Trophoblast cell (in vitro differentiated cells and primary cell): ENCODE data around the gene MYBPC1.

ENCODE experiments used
- DNase-seq, 2 donors: peaks; one replicate each; pipeline ENCODE4 v3.0.0-alpha.2; 2016
- H2AFZ ChIP-seq: 2 replicates; pipeline ENCODE4 v1.6.1; 2013; ENCODE audit warnings: low read length, moderate library complexity, mild to moderate bottlenecking; ENCODE audit not compliant: insufficient read depth, poor library complexity
- H2AK5ac ChIP-seq: 2 replicates; pipeline ENCODE4 v1.6.1; 2013; ENCODE audit warnings: mild to moderate bottlenecking, low read length
- H2BK120ac ChIP-seq: 2 replicates; pipeline ENCODE4 v1.6.1; 2013; ENCODE audit warnings: low read length, mild to moderate bottlenecking, moderate library complexity; ENCODE audit not compliant: insufficient read depth, poor library complexity
- H2BK12ac ChIP-seq: 2 replicates; pipeline ENCODE4 v1.6.1; 2013; ENCODE audit warnings: mild to moderate bottlenecking, low read length, moderate library complexity
- H2BK5ac ChIP-seq: 2 replicates; pipeline ENCODE4 v1.6.1; 2013; ENCODE audit warnings: low read length, low read depth, moderate library complexity, mild to moderate bottlenecking; ENCODE audit not compliant: poor library complexity
- H3K14ac ChIP-seq: 2 replicates; pipeline ENCODE4 v1.6.1; 2013; ENCODE audit warnings: mild to moderate bottlenecking, low read length
- H3K18ac ChIP-seq: 2 replicates; pipeline ENCODE4 v1.6.1; 2013; ENCODE audit warnings: mild to moderate bottlenecking, low read length
- H3K23ac ChIP-seq: 2 replicates; pipeline ENCODE4 v1.6.1; 2013; ENCODE audit warnings: low read length
- H3K27ac ChIP-seq: 2 replicates; pipeline ENCODE4 v1.5.1; 2013; ENCODE audit warnings: low read depth, mild to moderate bottlenecking, inconsistent platforms, low read length, moderate library complexity
- H3K27me3 ChIP-seq: 2 replicates; pipeline ENCODE4 v1.6.1; 2013; ENCODE audit warnings: inconsistent platforms, mild to moderate bottlenecking, low read length, moderate library complexity; ENCODE audit not compliant: insufficient read depth
- H3K36me3 ChIP-seq, 2 experiments: 1 replicate in 1 of 2; 2 replicates in 1 of 2; pipeline ENCODE4 v1.6.1; 2013; ENCODE audit warnings: low read length in 2 of 2, mild to moderate bottlenecking in 2 of 2, moderate library complexity in 1 of 2; ENCODE audit not compliant: insufficient read depth in 2 of 2, control insufficient read depth in 1 of 2
- H3K4ac ChIP-seq: 2 replicates; pipeline ENCODE4 v1.6.1; 2013; ENCODE audit warnings: low read depth, mild to moderate bottlenecking, low read length, moderate library complexity
- H3K4me1 ChIP-seq, 2 experiments: 1 replicate in 1 of 2; 2 replicates in 1 of 2; pipeline ENCODE4 v1.6.1; 2013; ENCODE audit warnings: low read length in 2 of 2, mild to moderate bottlenecking in 2 of 2, moderate library complexity in 1 of 2; ENCODE audit not compliant: insufficient read depth in 2 of 2, control insufficient read depth in 1 of 2
- H3K4me2 ChIP-seq: 2 replicates; pipeline ENCODE4 v1.6.1; 2013; ENCODE audit warnings: inconsistent platforms, mild to moderate bottlenecking, low read length, moderate library complexity
- H3K4me3 ChIP-seq: 2 replicates; pipeline ENCODE4 v1.5.1; 2013; ENCODE audit warnings: mild to moderate bottlenecking, low read depth, low read length, inconsistent platforms
- H3K79me1 ChIP-seq: one replicate; pipeline ENCODE4 v1.6.1; 2013; ENCODE audit warnings: low read length
- H3K79me2 ChIP-seq: 2 replicates; pipeline ENCODE4 v1.6.1; 2013; ENCODE audit warnings: low read length, mild to moderate bottlenecking; ENCODE audit not compliant: control insufficient read depth, insufficient read depth, poor library complexity
- H3K9ac ChIP-seq: 2 replicates; pipeline ENCODE4 v1.6.1; 2013; ENCODE audit warnings: mild to moderate bottlenecking, low read length
- H3K9me3 ChIP-seq: 2 replicates; pipeline ENCODE4 v1.6.1; 2013; ENCODE audit warnings: low read depth, mild to moderate bottlenecking, control low read depth, inconsistent platforms, low read length; ENCODE audit not compliant: insufficient read depth
- H4K12ac ChIP-seq: 2 replicates; pipeline ENCODE4 v1.6.1; 2013; ENCODE audit warnings: low read depth, mild to moderate bottlenecking, low read length, moderate library complexity
- H4K8ac ChIP-seq: 2 replicates; pipeline ENCODE4 v1.6.1; 2013; ENCODE audit warnings: low read depth, mild to moderate bottlenecking, low read length, moderate library complexity
- H4K91ac ChIP-seq: one replicate; pipeline ENCODE4 v1.6.1; 2013; ENCODE audit warnings: low read depth, mild to moderate bottlenecking, low read length, moderate library complexity
- WGBS: extraction: QIAGEN DNeasy Blood & Tissue Kit; methylation state at CpG from one replicate; pipeline ENCODE4 v1.1.7; 2013; ENCODE audit warnings: missing lambda C conversion rate; ENCODE audit not compliant: insufficient read length, insufficient coverage; ENCODE audit errors: extremely low coverage; 5-methylcytosine and 5-hydroxymethylcytosine counted together

Gene MYBPC1

DNA sequence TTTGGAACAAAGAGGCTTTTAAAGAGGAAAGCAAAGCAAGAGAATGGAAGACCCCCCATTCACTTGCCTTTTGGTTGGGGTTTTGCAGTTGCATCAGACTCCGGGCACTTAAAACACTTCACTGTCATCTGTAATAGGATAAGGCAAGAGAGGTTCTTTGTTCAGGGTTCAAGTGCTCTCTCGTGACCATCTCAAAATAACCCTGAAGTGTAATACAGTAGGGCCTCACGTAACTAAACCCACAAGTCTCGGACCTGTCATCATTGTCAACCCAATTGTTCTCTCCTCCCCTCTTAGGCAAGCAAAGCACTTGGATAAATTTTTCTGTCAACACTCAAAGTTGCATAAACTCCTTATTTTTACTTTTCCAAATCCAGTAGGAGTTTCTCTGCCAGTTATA, 26.9 kb upstream of the MYBPC1 start:
- WGBS, result no CpG with 5 or more reads among the region's 4 CpGs
- H4K8ac ChIP-seq, result no peak overlapping the region
- no peaks in the 10 kb centered on the region for H3K79me1 ChIP-seq
- no peak overlapping the region for H3K23ac ChIP-seq
- H4K91ac ChIP-seq, result no peak overlapping the region
- H3K4me3 ChIP-seq, result no peak overlapping the region
- H3K4ac ChIP-seq, result no peak overlapping the region
- H3K4me2 ChIP-seq, result no peak overlapping the region
- H2BK120ac ChIP-seq, result no peak overlapping the region
- H3K14ac ChIP-seq, result no peak overlapping the region
- no peaks in the 10 kb centered on the region for H3K36me3 ChIP-seq
- no peaks in the 10 kb centered on the region for H3K79me2 ChIP-seq
- H3K18ac ChIP-seq, result no peak overlapping the region
- H2BK5ac ChIP-seq, result no peak overlapping the region
- no peak overlapping the region for H2AK5ac ChIP-seq
- no peak overlapping the region for H2AFZ ChIP-seq
- H4K12ac ChIP-seq, result no peak overlapping the region
- no peak for DNase-seq
- no peak overlapping the region for H3K27ac ChIP-seq
- H3K4me1 ChIP-seq, result no peaks in the 10 kb centered on the region
- no peak overlapping the region for H3K9ac ChIP-seq
- H3K9me3 ChIP-seq, result no peaks in the 10 kb centered on the region
- H2BK12ac ChIP-seq, result no peak overlapping the region
- no peaks in the 10 kb centered on the region for H3K27me3 ChIP-seq

DNA sequence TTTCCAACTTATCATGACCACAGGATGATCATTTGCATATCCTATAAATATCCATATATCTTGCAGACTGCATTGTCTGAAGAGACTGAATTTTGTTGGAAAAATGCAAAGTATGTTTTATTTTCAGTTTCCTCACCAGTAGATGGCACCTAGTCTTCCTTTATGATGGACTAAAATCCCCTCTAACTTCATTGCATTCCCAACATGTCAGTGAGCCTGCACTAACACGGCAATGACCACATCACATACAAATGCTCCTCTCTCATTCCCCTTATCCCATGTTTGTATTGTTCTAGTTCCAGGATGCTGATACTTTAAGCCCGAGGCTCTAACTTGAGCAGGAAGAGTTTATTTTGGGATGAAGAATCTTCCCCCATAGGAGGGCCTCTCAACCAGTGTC, 24.7 kb upstream of the MYBPC1 start:
- Histone ChIP-seq H3K18ac (no peak overlapping the region), H3K9me3 (no peaks in the 10 kb centered on the region), H3K4me1 (no peaks in the 10 kb centered on the region), H4K91ac (no peak overlapping the region), H3K14ac (no peak overlapping the region), H3K4me3 (no peak overlapping the region), H3K4ac (no peak overlapping the region), H3K27ac (no peak overlapping the region), H3K9ac (no peak overlapping the region), H2AFZ (no peak overlapping the region), H2BK120ac (no peak overlapping the region), H3K4me2 (no peak overlapping the region), H3K27me3 (no peaks in the 10 kb centered on the region), H4K8ac (no peak overlapping the region), H2BK5ac (no peak overlapping the region), H4K12ac (no peak overlapping the region), H2AK5ac (no peak overlapping the region), H3K79me1 (no peaks in the 10 kb centered on the region), H3K36me3 (no peaks in the 10 kb centered on the region), H3K23ac (no peak overlapping the region), H2BK12ac (no peak overlapping the region), H3K79me2 (no peaks in the 10 kb centered on the region)
- DNase-seq, result peak; percentile 14 to 48
- no CpG with 5 or more reads among the region's 2 CpGs for WGBS

DNA sequence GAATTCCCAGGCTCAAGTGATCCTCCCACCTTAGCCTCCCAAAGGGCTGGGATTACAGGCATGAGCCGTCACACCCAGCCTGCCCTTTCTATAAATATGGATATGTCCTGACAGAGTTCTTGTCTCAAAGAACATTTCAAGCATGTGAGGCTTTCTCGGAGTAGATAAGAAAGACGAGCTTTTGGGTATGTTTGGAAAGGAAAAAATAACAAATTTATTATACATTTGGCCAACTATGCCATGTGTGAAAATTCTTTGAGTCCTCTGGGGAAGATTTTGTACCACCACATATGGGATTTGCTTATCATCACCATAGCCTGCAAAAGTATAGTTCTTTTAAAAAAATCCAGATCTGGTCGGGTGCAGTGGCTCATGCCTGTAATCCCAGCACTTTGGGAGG, 23.7 kb upstream of the MYBPC1 start:
- Histone ChIP-seq H4K91ac (no peak overlapping the region), H3K27ac (no peak overlapping the region), H2BK5ac (no peak overlapping the region), H2AK5ac (no peak overlapping the region), H3K23ac (no peak overlapping the region), H3K9me3 (no peaks in the 10 kb centered on the region), H3K4me2 (no peak overlapping the region), H3K79me1 (no peaks in the 10 kb centered on the region), H3K9ac (no peak overlapping the region), H3K27me3 (no peaks in the 10 kb centered on the region), H3K14ac (no peak overlapping the region), H3K79me2 (no peaks in the 10 kb centered on the region), H2AFZ (no peak overlapping the region), H3K36me3 (no peaks in the 10 kb centered on the region), H3K18ac (no peak overlapping the region), H3K4ac (no peak overlapping the region), H3K4me1 (no peaks in the 10 kb centered on the region), H2BK120ac (no peak overlapping the region), H2BK12ac (no peak overlapping the region), H3K4me3 (no peak overlapping the region), H4K8ac (no peak overlapping the region), H4K12ac (no peak overlapping the region)
- no peak for DNase-seq
- no CpG with 5 or more reads among the region's 4 CpGs for WGBS

DNA sequence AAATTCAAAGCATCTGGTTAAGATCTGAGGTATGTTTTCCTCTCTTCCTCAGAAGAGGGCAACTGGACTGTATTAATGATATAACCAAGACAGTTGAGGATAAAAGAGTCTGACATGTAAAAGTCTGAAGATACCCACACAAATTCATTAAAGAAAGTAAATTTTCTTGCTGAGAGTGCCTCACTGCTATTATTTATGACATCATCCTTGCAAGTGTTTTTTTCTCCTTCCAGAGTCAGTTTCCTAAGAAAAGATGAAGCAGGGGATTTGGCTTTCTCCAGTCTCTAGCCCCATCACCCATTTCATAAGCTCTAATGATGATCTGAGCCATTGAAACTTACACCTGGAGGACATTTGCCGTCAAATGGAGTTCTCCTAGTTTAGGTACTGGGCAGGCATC, 21.0 kb upstream of the MYBPC1 start:
- Histone ChIP-seq H3K9ac (peak overlapping the region; percentile 34), H3K27me3 (no peaks in the 10 kb centered on the region), H3K4me2 (no peak overlapping the region), H4K91ac (no peak overlapping the region), H2BK120ac (no peak overlapping the region), H3K36me3 (no peaks in the 10 kb centered on the region), H2BK5ac (no peak overlapping the region), H2BK12ac (no peak overlapping the region), H3K23ac (no peak overlapping the region), H3K79me2 (no peaks in the 10 kb centered on the region), H3K4me1 (no peaks in the 10 kb centered on the region), H2AFZ (no peak overlapping the region), H3K9me3 (no peaks in the 10 kb centered on the region), H3K4me3 (no peak overlapping the region), H3K27ac (no peak overlapping the region), H3K4ac (no peak overlapping the region), H3K14ac (no peak overlapping the region), H3K18ac (no peak overlapping the region), H4K8ac (no peak overlapping the region), H3K79me1 (no peaks in the 10 kb centered on the region), H2AK5ac (no peak overlapping the region), H4K12ac (no peak overlapping the region)
- no CpG with 5 or more reads among the region's 1 CpG for WGBS
- no peak for DNase-seq
